Heart left ventricle (tissue), 16 donors: ENCODE results near the gene KCNMA1. TPM values are rescaled to one million over a fixed set of nuclear protein-coding genes. Genes with fewer than 3 reads are reported as not detected.
"Not testable (repeated sequence)": the region's sequence is repeated elsewhere in the genome, so short reads cannot be mapped to it uniquely, and the experiment has no call there.

ENCODE experiments used
- ATAC-seq, 4 donors: fragments of 200-7000 bp; cut with Tn5 transposase; one replicate each; pipeline ENCODE4 v1.9.1; 2020 to 2022; ENCODE audit warnings: moderate library complexity in 4 of 4, mild to moderate bottlenecking in 3 of 4, moderate number of reproducible peaks in 1 of 4
- DNase-seq, 5 donors: peaks; one replicate each; pipeline ENCODE4 v3.0.0-alpha.2; 2020
- H3K27ac ChIP-seq, 12 donors: fragments of 200-600 bp; sonication (generic) in 4 of 12; one replicate each; pipeline versions ENCODE4 v1.5.0 to v1.8.0; 2016 to 2022; ENCODE audit warnings: mild to moderate bottlenecking in 2 of 12
- H3K27me3 ChIP-seq, 9 donors: fragments of 200-600 bp; sonication (generic) in 2 of 9; one replicate each; pipeline versions ENCODE4 v1.5.1 to v1.8.0; 2016 to 2022; ENCODE audit warnings: mild to moderate bottlenecking in 3 of 9
- H3K36me3 ChIP-seq, 9 donors: fragments of 200-600 bp; sonication (generic) in 2 of 9; one replicate each; pipeline versions ENCODE4 v1.5.0 to v1.8.0; 2018 to 2022; ENCODE audit warnings: mild to moderate bottlenecking in 2 of 9
- H3K4me1 ChIP-seq, 12 donors: fragments of 200-600 bp; sonication (generic) in 4 of 12; one replicate each; pipeline versions ENCODE4 v1.5.0 to v1.8.0; 2016 to 2022; ENCODE audit warnings: mild to moderate bottlenecking in 3 of 12
- H3K4me3 ChIP-seq, 12 donors: fragments of 200-600 bp; sonication (generic) in 4 of 12; one replicate each; pipeline versions ENCODE4 v1.5.0 to v1.8.0; 2017 to 2022; ENCODE audit warnings: mild to moderate bottlenecking in 9 of 12, moderate library complexity in 4 of 12
- H3K9me3 ChIP-seq, 12 donors: fragments of 200-600 bp; sonication (generic) in 4 of 12; one replicate each; pipeline versions ENCODE4 v1.5.0 to v1.8.0; 2016 to 2022; ENCODE audit warnings: mild to moderate bottlenecking in 1 of 12
- CTCF ChIP-seq, 12 donors: fragments of 200-600 bp; sonication (generic) in 4 of 12; IDR thresholded peaks; one replicate each; pipeline versions ENCODE4 v1.5.0 to v1.8.0; 2018 to 2022; ENCODE audit warnings: antibody characterized with exemption in 12 of 12, mild to moderate bottlenecking in 5 of 12
- POLR2A ChIP-seq, 2 donors: fragments of 450-650 bp; IDR thresholded peaks; one replicate each; pipeline ENCODE4 v1.6.1; 2017; ENCODE audit warnings: antibody characterized with exemption in 2 of 2, mild to moderate bottlenecking in 2 of 2, moderate library complexity in 2 of 2
- WGBS, 4 donors: extraction: QIAGEN DNeasy Blood & Tissue Kit in 2 of 4; methylation state at CpG; one replicate each; pipeline versions ENCODE4 v1.1.5 to v1.1.7; 2013 to 2018; 5-methylcytosine and 5-hydroxymethylcytosine counted together
- intact Hi-C, 10 donors: fragments of 100-400 bp; cut with DNase I; formaldehyde crosslinking; loops; one replicate each; pipeline versions ENCODE4 v1.11.1 to v1.14.2; 2022
- polyA plus RNA-seq, 2 donors: library from polyadenylated mRNA; stranded (reverse); fragments of 200-250 nt; gene quantifications; one replicate each; pipeline ENCODE4 v1.2.3, GENCODE V29; 2013
- total RNA-seq, 9 donors: library from RNA; depleted of rRNA in 2 of 9; stranded (reverse); fragments of >200 nt in 2 of 9; fragmentation: NEBNext Ultra II Directional in 3 of 9; extraction: Animal tissue kit (Norgen Biotek cat#: 25700) in 3 of 9; gene quantifications; one replicate each; pipeline versions ENCODE4 v1.1.0 to v1.2.4, GENCODE V29; 2016 to 2023
- donor health status: ischemic (EF 13 %, LVEDD 7.1; RV severe dilation, severe dysfunction).
- donor health status: healthy with polysubstance abuse.
- donor health status: DM: no; HTN: yes; CAD: no.
- donor health status: DM: no; HTN: no; CAD: no.
- donor health status: ischemic (EF 25% LVEDD 6.9; RV normal size, moderate dysfunction).
- donor health status: ischemic (EF 25% LVEDD 5.7; RV mildly dilated, moderate dysfunction).
- donor health status: healthy.
- donor health status: DM: yes; HTN: yes; CAD: no.
- donor health status: ischemic (EF 35%, LVEDD 5.7; RV mildly dilated, moderate dysfunction).
- donor health status: nonischemic (EF 11% LVEDD 7.7; RV severe dilation, severe dysfunction).
- donor health status: DM: yes; HTN: yes; CAD: no.
- donor health status: PGD.
- donor health status: ischemic (EF 29% LVEDD 5.4; RV normal size, mild dysfunction).
- donor health status: nonischemic (EF 23%, LVEDD 6.1; RV moderate dilation, normal function).

KCNMA1 gene
- total and polyA plus RNA-seq, 11 donors, result 0.39 to 8.7 (median 1.7) TPM

DNA sequence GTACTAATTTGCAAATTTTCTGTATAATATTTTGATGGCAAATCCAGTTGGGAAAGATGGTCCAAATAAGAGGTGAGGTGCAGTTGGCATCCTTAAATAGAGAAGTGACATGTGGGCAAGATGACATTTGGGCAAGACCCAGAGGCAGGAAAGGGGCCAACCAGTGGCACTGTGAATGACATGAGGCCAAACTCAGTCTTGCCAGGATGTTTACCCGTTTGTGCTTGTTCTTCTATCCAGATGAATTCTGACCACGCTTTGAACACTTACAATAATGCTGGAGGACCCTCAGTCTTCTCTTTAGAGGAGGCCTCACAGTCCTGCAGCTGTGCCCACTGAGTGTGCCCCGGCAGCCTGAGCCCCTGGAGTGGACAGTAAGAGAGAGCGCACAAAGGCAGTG is 45.1 kb downstream of the KCNMA1 start:
- WGBS, 4 donors, result 82 to 90% (median 85%) methylated on average over 4 of the region's 4 CpGs
- Histone ChIP-seq H3K4me3 (no peak overlapping the region), H3K27me3 (no peaks in the 10 kb centered on the region), H3K27ac (peak overlapping the region in 1 of 12 donors; percentile 77), H3K4me1 (peaks cover 0 to 13% (median 0%) of the 10 kb centered on the region in 12 donors), H3K9me3 (no peaks in the 10 kb centered on the region), H3K36me3 (no peaks in the 10 kb centered on the region)
- intact Hi-C loops, result no loop called here
- TF ChIP-seq CTCF (IDR thresholded peaks at IDR 0.05) (no peak), POLR2A (IDR thresholded peaks at IDR 0.05) (no peak)
- DNase-seq, result no peak
- no peak for ATAC-seq

GRCh38 chr10:77591238-77591880 is 46.2 kb downstream of the KCNMA1 start:
- Histone ChIP-seq H3K36me3 (no peaks in the 10 kb centered on the region), H3K9me3 (no peaks in the 10 kb centered on the region), H3K4me1 (peaks cover 0 to 13% (median 0%) of the 10 kb centered on the region in 12 donors), H3K27ac (peak overlapping the region in 5 of 12 donors; percentile 21 to 77 (median 28)), H3K27me3 (no peaks in the 10 kb centered on the region), H3K4me3 (no peak overlapping the region)
- intact Hi-C loops, result no loop called here
- DNase-seq (no peak), ATAC-seq (no peak)
- TF ChIP-seq CTCF (IDR thresholded peaks at IDR 0.05) (no peak), POLR2A (IDR thresholded peaks at IDR 0.05) (no peak)
- WGBS, 4 donors, result 86 to 93% (median 89%) methylated on average over 3 of the region's 3 CpGs

GRCh38 chr10:77590344-77591237 is 47.0 kb downstream of the KCNMA1 start:
- Histone ChIP-seq H3K4me3 (no peak overlapping the region), H3K9me3 (no peaks in the 10 kb centered on the region), H3K27me3 (no peaks in the 10 kb centered on the region), H3K27ac (peak overlapping the region in 5 of 12 donors; percentile 21 to 77 (median 28)), H3K36me3 (no peaks in the 10 kb centered on the region), H3K4me1 (peaks cover 0 to 13% (median 0%) of the 10 kb centered on the region in 12 donors)
- TF ChIP-seq CTCF (IDR thresholded peaks at IDR 0.05) (no peak), POLR2A (IDR thresholded peaks at IDR 0.05) (no peak)
- 86 to 90% (median 87%) methylated on average over 18 to 32 of the region's 32 CpGs for WGBS, 4 donors
- DNase-seq (peak in 2 of 5 donors; percentile 37 to 42), ATAC-seq (peak in 3 of 4 donors; percentile 55 to 79 (median 76))
- intact Hi-C loops, result no loop called here

- intact Hi-C loops, H3K4me3 ChIP-seq, H3K36me3 ChIP-seq, H3K9me3 ChIP-seq, ATAC-seq, DNase-seq, H3K27me3 ChIP-seq: not testable (repeated sequence)
- H3K27ac ChIP-seq, result peak overlapping the region in 1 of 12 donors; percentile 77
- peaks cover 0 to 13% (median 0%) of the 10 kb centered on the region in 12 donors for H3K4me1 ChIP-seq
- 88 to 96% (median 92%) methylated on average over 8 of the region's 8 CpGs for WGBS, 4 donors
Measured at GRCh38 chr10:77589703-77590102, 47.9 kb downstream of the KCNMA1 start.
